T-helper 17 cell (primary cell): ENCODE measurements around the gene SULT1A2. TPM values are rescaled to one million over a fixed set of nuclear protein-coding genes. Genes with fewer than 3 reads are reported as not detected.
"Not testable (repeated sequence)": the region's sequence is repeated elsewhere in the genome, so short reads cannot be mapped to it uniquely, and the experiment has no call there.

Source experiments
- ATAC-seq: fragments of 150-1000 bp; cut with Tn5 transposase; 2 replicates; pipeline ENCODE4 v1.10.0; 2021; ENCODE audit warnings: mild to moderate bottlenecking, moderate library complexity
- DNase-seq, 3 donors: peaks; one replicate each; pipeline versions ENCODE4 v3.0.0 to v3.0.0-alpha.2; 2020 to 2021
- H3K9me3 ChIP-seq: one replicate; pipeline ENCODE4 v1.7.0; 2013; ENCODE audit warnings: low read length, mild to moderate bottlenecking; ENCODE audit not compliant: control insufficient read depth, poor library complexity, severe bottlenecking
- H3K27ac Mint-ChIP-seq: one replicate; pipeline ENCODE4 v1.8.0; 2022; ENCODE audit warnings: mild to moderate bottlenecking, moderate library complexity, mixed read lengths
- H3K27me3 Mint-ChIP-seq: one replicate; pipeline ENCODE4 v1.8.0; 2022; ENCODE audit warnings: mixed read lengths
- H3K36me3 Mint-ChIP-seq: one replicate; pipeline ENCODE4 v1.8.0; 2022; ENCODE audit warnings: low read depth, mixed read lengths
- H3K4me1 Mint-ChIP-seq: one replicate; pipeline ENCODE4 v1.8.0; 2022; ENCODE audit warnings: mild to moderate bottlenecking, mixed read lengths
- H3K4me3 Mint-ChIP-seq: one replicate; pipeline ENCODE4 v1.8.0; 2022; ENCODE audit warnings: mild to moderate bottlenecking, moderate library complexity, mixed read lengths
- total RNA-seq, 4 donors: library from RNA in 2 of 4; stranded (reverse) in 2 of 4; gene quantifications; one replicate each; pipeline ENCODE4 v1.2.3 and lab custom pipeline; 2022 to 2026

SULT1A2 gene
- total RNA-seq, 2 donors from 2014 or later, result 0.22 TPM; not detected in 1

- DNase-seq (no peak), ATAC-seq (no peak)
- peaks cover 15% of the 10 kb centered on the region for H3K4me1 Mint-ChIP-seq
- H3K27ac Mint-ChIP-seq, result peak overlapping the region; percentile 51
- H3K36me3 Mint-ChIP-seq, result peaks cover 2% of the 10 kb centered on the region
- H3K9me3 ChIP-seq, result no peaks in the 10 kb centered on the region
- no peak overlapping the region for H3K4me3 Mint-ChIP-seq
- no peaks in the 10 kb centered on the region for H3K27me3 Mint-ChIP-seq
These were observed 9.7 kb upstream of the SULT1A2 start for GRCh38 chr16:28606291-28607115.

DNA sequence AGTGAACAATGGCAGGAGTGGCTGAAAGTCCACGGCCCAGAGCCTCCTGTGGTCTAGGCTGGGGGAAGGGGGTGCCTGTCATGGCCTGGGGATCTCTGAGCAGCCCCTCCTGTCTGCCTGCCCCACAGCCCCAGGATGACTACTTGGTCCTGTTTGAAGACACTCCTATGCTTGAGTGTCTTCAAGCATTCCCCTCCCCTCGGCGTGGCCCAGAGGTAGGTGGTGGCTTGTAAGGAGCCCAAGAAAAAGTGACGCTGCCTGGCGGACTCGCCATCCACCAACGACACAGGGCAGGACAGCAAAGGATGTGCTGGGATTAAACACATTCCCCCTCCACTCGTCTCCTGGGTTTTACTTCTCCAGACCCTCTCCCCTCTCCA, 7.3 kb upstream of the SULT1A2 start:
- ATAC-seq (no peak), DNase-seq (no peak)
- Mint-ChIP-seq H3K27ac (peak overlapping the region; percentile 54), H3K36me3 (no peaks in the 10 kb centered on the region), H3K4me1 (peaks cover 3% of the 10 kb centered on the region), H3K4me3 (no peak overlapping the region), H3K27me3 (no peaks in the 10 kb centered on the region)
- no peaks in the 10 kb centered on the region for H3K9me3 ChIP-seq

GRCh38 chr16:28603381-28604185, 6.7 kb upstream of the SULT1A2 start:
- DNase-seq (no peak), ATAC-seq (no peak)
- Mint-ChIP-seq H3K4me3 (no peak overlapping the region), H3K36me3 (no peaks in the 10 kb centered on the region), H3K27ac (peak overlapping the region; percentile 54), H3K27me3 (no peaks in the 10 kb centered on the region), H3K4me1 (peaks cover 3% of the 10 kb centered on the region)
- no peaks in the 10 kb centered on the region for H3K9me3 ChIP-seq

GRCh38 chr16:28602529-28602928, 5.7 kb upstream of the SULT1A2 start:
- ATAC-seq, result no peak
- Mint-ChIP-seq H3K36me3 (no peaks in the 10 kb centered on the region), H3K4me1 (peaks cover 3% of the 10 kb centered on the region), H3K27ac (no peak overlapping the region), H3K27me3 (no peaks in the 10 kb centered on the region), H3K4me3 (no peak overlapping the region)
- H3K9me3 ChIP-seq, result no peaks in the 10 kb centered on the region
- DNase-seq, result no peak

- H3K36me3 Mint-ChIP-seq, result not testable (repeated sequence)
These were observed 5.2 kb upstream of the SULT1A2 start for GRCh38 chr16:28602062-28602461.

GRCh38 chr16:28601589-28601988, 4.7 kb upstream of the SULT1A2 start:
- not testable (repeated sequence) for ATAC-seq, DNase-seq, H3K4me1 Mint-ChIP-seq, H3K9me3 ChIP-seq, H3K27me3 Mint-ChIP-seq, H3K4me3 Mint-ChIP-seq, H3K36me3 Mint-ChIP-seq
- peak overlapping the region; percentile 60 for H3K27ac Mint-ChIP-seq

More at GRCh38 chr16:28602062-28602461, 5.2 kb upstream of the SULT1A2 start:
- ATAC-seq, H3K9me3 ChIP-seq, H3K27ac Mint-ChIP-seq, H3K4me3 Mint-ChIP-seq, DNase-seq, H3K27me3 Mint-ChIP-seq, H3K4me1 Mint-ChIP-seq: not testable (repeated sequence)

DNA sequence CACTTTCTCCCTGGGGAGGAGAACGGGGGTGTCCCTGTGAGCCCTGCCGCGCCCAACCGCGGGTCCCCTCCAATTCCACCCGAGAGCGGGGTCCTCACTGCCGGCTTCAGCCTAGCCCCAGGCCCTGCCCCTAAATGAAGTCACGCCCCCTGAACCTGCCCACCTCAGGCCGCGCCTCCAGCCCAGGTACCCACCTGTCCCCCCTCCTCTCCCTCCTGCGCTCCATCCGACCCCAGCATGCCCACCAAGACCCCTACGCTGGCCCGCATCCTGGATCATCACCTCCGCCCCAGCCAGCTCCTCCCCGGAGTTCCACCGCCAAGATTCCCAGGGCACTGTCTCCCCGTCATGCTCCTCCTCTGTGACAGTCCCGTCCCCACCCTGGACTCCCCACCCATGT, 4.1 kb upstream of the SULT1A2 start:
- not testable (repeated sequence) for H3K27ac Mint-ChIP-seq, DNase-seq, H3K4me3 Mint-ChIP-seq, H3K4me1 Mint-ChIP-seq, H3K9me3 ChIP-seq, H3K27me3 Mint-ChIP-seq, H3K36me3 Mint-ChIP-seq, ATAC-seq

DNA sequence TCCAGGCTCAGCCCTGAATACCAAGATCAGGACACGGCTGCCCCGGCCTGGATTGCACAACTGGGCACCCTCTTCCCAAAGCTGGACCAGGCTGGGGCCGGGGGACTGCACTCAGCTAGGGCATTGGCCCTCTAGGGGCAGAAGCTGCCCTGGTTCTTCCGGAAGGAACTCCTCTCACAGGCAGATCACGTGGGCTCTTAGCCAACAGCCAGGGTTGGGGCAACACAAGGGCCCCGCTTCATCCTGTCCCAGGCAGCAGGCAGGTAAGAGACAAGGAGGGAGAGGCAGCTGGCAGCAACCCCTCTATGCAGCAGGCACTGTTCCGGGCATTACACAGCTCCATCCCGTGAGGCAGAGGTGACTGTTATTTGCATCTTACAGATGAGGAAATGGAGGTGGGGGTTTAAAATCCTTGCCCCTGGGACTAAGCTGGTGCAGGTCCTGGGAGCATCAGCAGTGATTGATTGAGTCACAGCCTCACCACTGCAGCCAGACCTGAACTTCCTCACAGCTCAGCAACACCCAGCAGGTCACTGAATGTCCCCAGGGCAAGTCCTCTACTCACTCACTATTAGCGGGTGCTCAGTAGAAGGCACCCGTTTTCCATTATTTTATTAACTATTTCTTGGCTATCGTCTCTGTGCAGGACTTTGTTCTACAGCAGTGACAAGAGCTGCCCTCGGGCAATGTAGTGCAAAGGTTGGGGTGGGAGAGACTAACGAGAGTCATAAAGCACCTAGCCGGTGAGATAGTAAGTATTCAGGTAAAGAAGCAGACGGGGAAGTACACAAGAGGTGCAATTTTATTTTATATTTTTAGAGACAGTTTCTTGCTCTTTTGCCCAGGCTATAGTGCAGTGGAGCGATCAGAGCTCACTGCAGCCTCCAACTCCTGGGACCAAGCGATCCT, 2.8 kb upstream of the SULT1A2 start:
- H3K27ac Mint-ChIP-seq, DNase-seq, H3K9me3 ChIP-seq, H3K36me3 Mint-ChIP-seq, H3K4me3 Mint-ChIP-seq, H3K4me1 Mint-ChIP-seq, H3K27me3 Mint-ChIP-seq: not testable (repeated sequence)
- ATAC-seq, result peak; percentile 98

GRCh38 chr16:28597692-28598261, 927 bp upstream of the SULT1A2 start:
- no peak overlapping the region for H3K4me3 Mint-ChIP-seq
- H3K36me3 Mint-ChIP-seq, result no peaks in the 10 kb centered on the region
- peaks cover 7% of the 10 kb centered on the region for H3K4me1 Mint-ChIP-seq
- no peaks in the 10 kb centered on the region for H3K9me3 ChIP-seq
- peak overlapping the region; percentile 39 for H3K27ac Mint-ChIP-seq
- ATAC-seq (no peak), DNase-seq (no peak)
- no peaks in the 10 kb centered on the region for H3K27me3 Mint-ChIP-seq

DNA sequence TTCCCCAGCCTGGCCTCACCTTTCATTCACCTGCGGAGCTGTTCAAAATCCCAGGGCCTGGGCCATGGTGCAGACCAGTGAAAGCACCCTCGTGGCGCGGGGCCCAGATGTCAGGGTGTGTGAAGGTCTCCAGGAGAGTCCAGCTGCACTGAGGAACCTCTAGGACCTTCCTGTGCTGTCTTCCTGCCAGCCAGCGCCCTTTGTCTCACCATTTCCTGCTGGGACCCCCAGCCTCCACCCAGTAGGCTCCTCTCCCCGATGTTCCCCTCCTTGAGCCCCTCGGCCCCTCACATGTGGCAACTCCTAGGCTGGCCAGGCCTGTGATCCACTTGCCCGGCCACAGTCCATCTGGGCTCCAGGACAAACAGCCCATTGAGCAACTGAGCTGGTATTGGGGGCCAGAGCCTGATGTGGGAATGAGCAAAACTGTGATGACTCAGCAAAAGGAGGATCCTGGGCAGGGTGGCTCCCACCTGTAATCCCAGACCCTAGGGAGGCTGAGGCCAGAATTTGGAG, 677 bp downstream of the SULT1A2 start:
- peaks cover 2% of the 10 kb centered on the region for H3K36me3 Mint-ChIP-seq
- no peak for DNase-seq
- no peak overlapping the region for H3K27ac Mint-ChIP-seq
- no peaks in the 10 kb centered on the region for H3K9me3 ChIP-seq
- no peak for ATAC-seq
- H3K4me3 Mint-ChIP-seq, result no peak overlapping the region
- peaks cover 7% of the 10 kb centered on the region for H3K4me1 Mint-ChIP-seq
- H3K27me3 Mint-ChIP-seq, result no peaks in the 10 kb centered on the region

- not testable (repeated sequence) for ATAC-seq, H3K9me3 ChIP-seq, H3K27ac Mint-ChIP-seq, H3K36me3 Mint-ChIP-seq, H3K4me1 Mint-ChIP-seq, H3K4me3 Mint-ChIP-seq, H3K27me3 Mint-ChIP-seq, DNase-seq
These were observed 1.4 kb downstream of the SULT1A2 start for GRCh38 chr16:28595451-28595850.

- DNase-seq, result no peak
- H3K9me3 ChIP-seq, result no peaks in the 10 kb centered on the region
- H3K4me1 Mint-ChIP-seq, result peaks cover 7% of the 10 kb centered on the region
- ATAC-seq, result no peak
- H3K4me3 Mint-ChIP-seq, result no peak overlapping the region
- peaks cover 9% of the 10 kb centered on the region for H3K36me3 Mint-ChIP-seq
- no peaks in the 10 kb centered on the region for H3K27me3 Mint-ChIP-seq
- no peak overlapping the region for H3K27ac Mint-ChIP-seq
These were observed 3.8 kb downstream of the SULT1A2 start for GRCh38 chr16:28592979-28593553.
